ENCODE results near the gene EXOSC5. TPM values are rescaled to one million over a fixed set of nuclear protein-coding genes. Genes with fewer than 3 reads are reported as not detected.

EXOSC5 gene
- total RNA-seq, 1 donor = 14.5 TPM

GRCh38 chr19:41413947-41414346 lies 16.8 kb upstream of the EXOSC5 start:
- Histone ChIP-seq H3K79me2 (ENCODE audit: insufficient read depth, low read length) (no peaks in the 10 kb centered on the region), H2AFZ (ENCODE audit: low read length) (no peak overlapping the region), H3K4me3 (ENCODE audit: insufficient read depth, low read length) (no peak overlapping the region), H3K27me3 (ENCODE audit: insufficient read depth, low read length) (no peaks in the 10 kb centered on the region), H3K9me3 (ENCODE audit: low read depth, low read length) (no peaks in the 10 kb centered on the region), H3K27ac (ENCODE audit: low read depth, low read length) (no peak overlapping the region), H3K4me1 (ENCODE audit: insufficient read depth, low read length) (peaks cover 10% of the 10 kb centered on the region), H3K36me3 (ENCODE audit: insufficient read depth, low read length) (peaks cover 12% of the 10 kb centered on the region), H4K20me1 (ENCODE audit: insufficient read depth, low read length) (peaks cover 4% of the 10 kb centered on the region), H3K4me2 (ENCODE audit: insufficient read depth, low read length) (no peak overlapping the region)
- no peak for DNase-seq (ENCODE audit: insufficient read length, low spot score, missing footprints)
- TF ChIP-seq CTCF (IDR thresholded peaks at IDR 0.05; ENCODE audit: extremely low read depth, low read depth, low read length) = no peak

- peak; percentile 57 for DNase-seq (ENCODE audit: insufficient read length, low spot score, missing footprints)
- Histone ChIP-seq H3K27ac (ENCODE audit: low read depth, low read length) (no peak overlapping the region), H3K4me1 (ENCODE audit: insufficient read depth, low read length) (peaks cover 10% of the 10 kb centered on the region), H3K27me3 (ENCODE audit: insufficient read depth, low read length) (no peaks in the 10 kb centered on the region), H4K20me1 (ENCODE audit: insufficient read depth, low read length) (peaks cover 4% of the 10 kb centered on the region), H3K4me2 (ENCODE audit: insufficient read depth, low read length) (no peak overlapping the region), H3K36me3 (ENCODE audit: insufficient read depth, low read length) (peaks cover 10% of the 10 kb centered on the region), H3K4me3 (ENCODE audit: insufficient read depth, low read length) (no peak overlapping the region), H3K79me2 (ENCODE audit: insufficient read depth, low read length) (no peaks in the 10 kb centered on the region), H3K9me3 (ENCODE audit: low read depth, low read length) (no peaks in the 10 kb centered on the region), H2AFZ (ENCODE audit: low read length) (no peak overlapping the region)
- TF ChIP-seq CTCF (IDR thresholded peaks at IDR 0.05; ENCODE audit: extremely low read depth, low read depth, low read length) = no peak
Measured at GRCh38 chr19:41412953-41413352, 15.8 kb upstream of the EXOSC5 start.

- DNase-seq (ENCODE audit: insufficient read length, low spot score, missing footprints) = peak; percentile 34
- H3K9me3 ChIP-seq (ENCODE audit: low read depth, low read length) = no peaks in the 10 kb centered on the region
Measured at GRCh38 chr19:41411968-41412265, 14.8 kb upstream of the EXOSC5 start.

More at GRCh38 chr19:41411968-41412265, 14.8 kb upstream of the EXOSC5 start:
- H3K4me1 ChIP-seq (ENCODE audit: insufficient read depth, low read length) = peaks cover 10% of the 10 kb centered on the region
- TF ChIP-seq CTCF (IDR thresholded peaks at IDR 0.05; ENCODE audit: extremely low read depth, low read depth, low read length) = no peak
- no peaks in the 10 kb centered on the region for H3K27me3 ChIP-seq (ENCODE audit: insufficient read depth, low read length)
- H2AFZ ChIP-seq (ENCODE audit: low read length) = no peak overlapping the region
- no peak overlapping the region for H3K4me3 ChIP-seq (ENCODE audit: insufficient read depth, low read length)
- peaks cover 8% of the 10 kb centered on the region for H4K20me1 ChIP-seq (ENCODE audit: insufficient read depth, low read length)
- H3K27ac ChIP-seq (ENCODE audit: low read depth, low read length) = no peak overlapping the region
- H3K4me2 ChIP-seq (ENCODE audit: insufficient read depth, low read length) = no peak overlapping the region
- no peaks in the 10 kb centered on the region for H3K79me2 ChIP-seq (ENCODE audit: insufficient read depth, low read length)
- H3K36me3 ChIP-seq (ENCODE audit: insufficient read depth, low read length) = peaks cover 10% of the 10 kb centered on the region
